SJSA1 (cell line): Measurements from ENCODE around the gene SP8. TPM values are rescaled to one million over a fixed set of nuclear protein-coding genes. Genes with fewer than 3 reads are reported as not detected.

Source experiments
- total RNA-seq: library from RNA; depleted of rRNA; stranded (reverse); fragments of >200 nt; shearing (Covaris generic); gene quantifications from 2 replicates; pipeline ENCODE4 v1.2.3, GENCODE V29; 2014; rRNA removed

Gene SP8
- total RNA-seq, 1 experiment from 2014 or later = not detected

Other genes with a start within 250 kb of the SP8 start
- gene ABCB5, start 171.2 kb downstream of the SP8 start, total RNA-seq = not detected in 2 replicates